MG63 (cell line): Measurements from ENCODE around the gene HTR3E. TPM values are rescaled to one million over a fixed set of nuclear protein-coding genes. Genes with fewer than 3 reads are reported as not detected.
A peak's percentile ranks its signal among the peaks of the same experiment; 100 is the strongest.
"Not testable (repeated sequence)": the region's sequence is repeated elsewhere in the genome, so short reads cannot be mapped to it uniquely, and the experiment has no call there.

Experiments
- DNase-seq: peaks from one replicate; pipeline ENCODE4 v3.0.0-alpha.2; 2020
- H3K27me3 ChIP-seq: fragments of 250-450 bp; sonication (Bioruptor Pico); 2 replicates; pipeline ENCODE4 v1.5.1; 2020; ENCODE audit warnings: mild to moderate bottlenecking, moderate library complexity
- H3K36me3 ChIP-seq: fragments of 250-450 bp; sonication (Bioruptor Pico); 2 replicates; pipeline ENCODE4 v1.5.1; 2020; ENCODE audit warnings: mild to moderate bottlenecking, moderate library complexity
- H3K4me3 ChIP-seq: fragments of 250-450 bp; sonication (Bioruptor Pico); 2 replicates; pipeline ENCODE4 v1.5.1; 2020; ENCODE audit warnings: mild to moderate bottlenecking, moderate library complexity
- H3K9me3 ChIP-seq: fragments of 250-450 bp; sonication (Bioruptor Pico); 2 replicates; pipeline ENCODE4 v1.5.1; 2020; ENCODE audit warnings: mild to moderate bottlenecking, moderate library complexity
- total RNA-seq: library from RNA; depleted of rRNA; stranded (reverse); fragments of >200 nt; shearing (Covaris generic); gene quantifications from 2 replicates; pipeline ENCODE4 v1.2.3, GENCODE V29; 2014; ENCODE audit warnings: low replicate concordance; rRNA removed

Gene HTR3E, protein sequence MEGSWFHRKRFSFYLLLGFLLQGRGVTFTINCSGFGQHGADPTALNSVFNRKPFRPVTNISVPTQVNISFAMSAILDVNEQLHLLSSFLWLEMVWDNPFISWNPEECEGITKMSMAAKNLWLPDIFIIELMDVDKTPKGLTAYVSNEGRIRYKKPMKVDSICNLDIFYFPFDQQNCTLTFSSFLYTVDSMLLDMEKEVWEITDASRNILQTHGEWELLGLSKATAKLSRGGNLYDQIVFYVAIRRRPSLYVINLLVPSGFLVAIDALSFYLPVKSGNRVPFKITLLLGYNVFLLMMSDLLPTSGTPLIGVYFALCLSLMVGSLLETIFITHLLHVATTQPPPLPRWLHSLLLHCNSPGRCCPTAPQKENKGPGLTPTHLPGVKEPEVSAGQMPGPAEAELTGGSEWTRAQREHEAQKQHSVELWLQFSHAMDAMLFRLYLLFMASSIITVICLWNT
- not detected in 2 replicates for total RNA-seq

DNA sequence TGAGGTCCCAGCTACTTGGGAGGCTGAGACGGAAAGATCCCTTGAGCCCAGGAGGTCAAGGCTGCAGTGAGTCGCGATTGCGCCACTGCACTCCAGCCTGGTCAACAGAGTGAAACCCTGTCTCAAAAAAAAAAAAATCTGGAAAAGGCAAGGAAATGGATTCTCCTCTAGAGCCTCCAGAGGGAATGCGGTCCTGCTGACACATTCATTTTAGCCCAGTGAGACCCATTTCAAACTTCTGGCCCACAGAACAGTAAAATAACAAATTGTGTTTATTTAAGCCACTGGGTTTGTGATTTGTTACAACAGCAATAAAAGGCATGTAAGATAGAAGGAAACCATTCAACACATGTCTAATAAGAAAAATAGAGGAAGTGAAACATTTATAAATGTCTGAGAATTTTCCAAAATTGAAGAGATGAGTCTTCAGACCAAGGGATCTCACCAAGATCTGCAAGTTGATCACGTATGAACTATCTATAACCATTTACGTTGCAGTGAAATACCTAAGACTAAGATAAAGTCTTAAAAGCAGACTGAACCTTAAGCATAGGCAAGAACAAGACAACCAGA, at the start of gene HTR3E:
Gene HTR3E (plus strand): TSS at position 254 of the 573 bp plus-strand sequence. CDS start 466 bp downstream, outside the sequence.
- Histone ChIP-seq H3K27me3 (no peaks in the 10 kb centered on the region; the same call in 1 of the 2 replicates), H3K9me3 (peaks cover 12% of the 10 kb centered on the region), H3K4me3 (no peak within 1 kb of the TSS), H3K36me3 (no peaks in the 10 kb centered on the region)
- DNase-seq, result no peak

DNA sequence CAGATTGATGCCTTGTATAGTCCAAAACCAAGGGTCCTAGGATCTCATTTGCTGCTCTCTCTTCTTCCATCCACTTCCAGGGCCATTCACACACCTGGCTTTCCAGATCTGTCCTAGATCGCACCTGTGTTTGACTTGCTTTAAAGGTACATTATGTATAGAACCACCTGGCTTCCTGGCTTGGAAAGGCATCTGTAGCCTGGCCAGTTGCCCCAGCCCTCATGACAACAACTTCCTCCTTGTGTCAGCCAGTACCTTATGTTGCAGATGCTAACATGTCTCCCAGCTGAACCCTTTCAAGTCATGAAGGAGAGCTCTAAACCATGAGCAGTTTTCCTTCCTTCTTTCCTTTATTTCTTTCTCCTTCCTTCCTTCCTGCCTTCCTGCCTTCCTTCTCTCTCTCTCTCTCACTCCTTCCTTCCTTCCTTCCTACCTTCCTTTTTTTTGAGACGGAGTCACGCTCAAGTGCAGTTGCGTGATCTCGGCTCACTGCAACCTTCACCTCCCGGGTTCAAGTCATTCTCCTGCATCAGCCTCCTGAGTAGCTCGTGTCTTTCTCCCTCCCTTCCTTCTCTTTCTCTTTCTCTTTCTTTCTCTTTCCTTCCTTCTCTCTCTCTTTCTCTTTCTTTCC, 46.5 kb upstream of the HTR3E start:
- Histone ChIP-seq H3K27me3 (no peaks in the 10 kb centered on the region; the same call in 1 of the 2 replicates), H3K9me3 (no peaks in the 10 kb centered on the region), H3K4me3 (no peak overlapping the region), H3K36me3 (no peaks in the 10 kb centered on the region)
- DNase-seq, result no peak

DNA sequence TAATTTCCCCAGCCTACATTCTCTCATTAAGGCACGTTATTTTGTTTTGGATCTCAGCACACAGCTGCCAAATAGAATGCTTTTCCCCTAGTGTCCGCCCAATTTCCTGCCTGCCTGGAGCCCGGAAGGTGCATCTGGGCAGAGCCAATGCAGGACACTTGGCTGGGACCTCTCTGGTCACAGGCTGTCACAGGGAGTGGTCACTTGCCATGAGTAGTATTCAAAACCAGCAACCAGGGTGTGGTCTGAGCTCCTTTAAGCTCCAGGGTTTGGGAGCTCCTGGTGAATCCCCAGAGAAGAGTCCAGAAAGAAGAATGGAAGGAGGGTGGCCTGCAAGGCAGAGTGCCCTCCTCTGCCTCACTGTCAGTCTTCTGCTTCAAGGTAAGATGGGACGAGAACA, 44.1 kb upstream of the HTR3E start, which contains the start of gene HTR3C:
Gene HTR3C (plus strand): TSS at position 281 of the 400 bp plus-strand sequence. CDS start 34 bp downstream, at position 315.
- no peak within 1 kb of the TSS for H3K4me3 ChIP-seq
- H3K36me3 ChIP-seq, result no peaks in the 10 kb centered on the region
- no peak for DNase-seq
- no peaks in the 10 kb centered on the region for H3K9me3 ChIP-seq
- H3K27me3 ChIP-seq, result no peaks in the 10 kb centered on the region; the same call in 1 of the 2 replicates

DNA sequence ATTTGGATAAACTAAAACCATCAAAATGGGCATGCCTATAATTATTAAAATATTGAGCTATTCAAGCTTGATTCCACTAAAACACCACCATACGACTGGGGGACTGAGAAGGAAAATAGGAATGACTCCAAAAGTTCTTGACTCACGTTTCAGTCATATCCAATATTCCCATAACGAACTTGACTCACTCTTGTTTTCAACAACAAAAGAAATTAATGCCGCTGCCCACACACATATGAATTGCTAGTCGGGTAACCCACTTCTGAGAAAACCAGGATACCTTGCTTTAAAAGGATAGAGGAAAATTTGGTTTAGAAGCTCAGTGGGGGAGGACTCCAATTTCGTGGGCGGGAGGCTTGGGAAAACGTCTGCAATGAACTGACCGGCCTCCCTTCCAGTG, 38.8 kb upstream of the HTR3E start:
- Histone ChIP-seq H3K9me3 (no peaks in the 10 kb centered on the region), H3K36me3 (no peaks in the 10 kb centered on the region), H3K4me3 (no peak overlapping the region), H3K27me3 (no peaks in the 10 kb centered on the region; the same call in 1 of the 2 replicates)
- DNase-seq, result peak; percentile 42

DNA sequence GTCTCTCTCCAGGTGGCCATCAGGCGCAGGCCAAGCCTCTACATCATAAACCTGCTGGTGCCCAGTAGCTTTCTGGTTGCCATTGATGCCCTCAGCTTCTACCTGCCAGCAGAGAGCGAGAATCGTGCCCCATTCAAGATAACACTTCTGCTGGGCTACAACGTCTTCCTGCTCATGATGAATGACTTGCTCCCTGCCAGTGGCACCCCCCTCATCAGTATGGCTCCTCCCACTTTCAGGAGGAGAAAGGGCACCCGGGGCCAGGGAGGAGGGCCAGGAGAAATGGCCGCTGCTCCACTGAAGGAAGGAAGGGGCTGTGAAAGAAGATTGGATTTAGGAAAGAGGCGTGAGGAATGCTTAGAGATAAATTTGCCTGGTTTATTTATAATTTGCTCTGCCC, 37.4 kb upstream of the HTR3E start:
- Histone ChIP-seq H3K36me3 (no peaks in the 10 kb centered on the region), H3K27me3 (no peaks in the 10 kb centered on the region; the same call in 1 of the 2 replicates), H3K9me3 (no peaks in the 10 kb centered on the region), H3K4me3 (no peak overlapping the region)
- DNase-seq, result no peak

DNA sequence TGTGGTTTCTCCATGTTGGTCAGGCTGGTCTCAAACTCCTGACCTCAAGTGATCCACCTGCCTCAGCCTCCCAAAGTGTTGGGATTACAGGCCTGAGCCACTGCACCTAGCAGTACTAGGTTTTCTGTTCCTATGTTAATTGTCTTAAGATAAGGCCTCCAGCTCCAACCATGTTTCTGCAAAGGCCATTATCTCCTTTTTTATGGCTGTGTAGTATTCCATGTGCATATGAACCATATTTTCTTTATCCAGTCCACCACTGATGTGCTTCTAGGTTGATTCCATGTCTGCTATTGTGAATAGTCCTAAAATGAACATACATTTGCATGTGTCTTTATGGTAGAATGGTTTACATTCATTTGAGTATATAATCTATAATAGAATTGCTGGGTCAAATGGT, 34.2 kb upstream of the HTR3E start:
- H3K27me3 ChIP-seq, result no peaks in the 10 kb centered on the region
- no peaks in the 10 kb centered on the region for H3K9me3 ChIP-seq
- DNase-seq, result no peak
- H3K4me3 ChIP-seq, result no peak overlapping the region
- H3K36me3 ChIP-seq, result no peaks in the 10 kb centered on the region

DNA sequence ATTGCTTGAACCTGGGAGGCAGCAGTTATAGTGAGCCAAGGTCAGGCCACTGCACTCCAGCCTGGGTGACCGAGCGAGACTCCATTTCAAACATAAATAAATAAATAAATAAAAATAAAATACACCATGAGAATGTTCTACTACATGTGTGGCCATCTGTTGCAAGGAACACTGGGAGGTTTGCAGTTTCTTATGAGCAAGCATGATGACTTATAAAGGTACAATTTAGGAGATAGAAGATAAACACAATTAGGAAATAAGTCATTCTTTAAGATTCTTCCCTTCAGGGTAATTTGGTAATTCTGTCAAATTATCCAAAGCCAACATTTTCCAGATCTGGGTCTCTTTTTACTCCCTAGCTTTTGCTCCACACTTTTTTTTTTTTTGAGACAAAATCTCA, 30.7 kb upstream of the HTR3E start:
- Histone ChIP-seq H3K36me3 (no peaks in the 10 kb centered on the region), H3K4me3 (no peak overlapping the region)
- DNase-seq, result no peak

DNA sequence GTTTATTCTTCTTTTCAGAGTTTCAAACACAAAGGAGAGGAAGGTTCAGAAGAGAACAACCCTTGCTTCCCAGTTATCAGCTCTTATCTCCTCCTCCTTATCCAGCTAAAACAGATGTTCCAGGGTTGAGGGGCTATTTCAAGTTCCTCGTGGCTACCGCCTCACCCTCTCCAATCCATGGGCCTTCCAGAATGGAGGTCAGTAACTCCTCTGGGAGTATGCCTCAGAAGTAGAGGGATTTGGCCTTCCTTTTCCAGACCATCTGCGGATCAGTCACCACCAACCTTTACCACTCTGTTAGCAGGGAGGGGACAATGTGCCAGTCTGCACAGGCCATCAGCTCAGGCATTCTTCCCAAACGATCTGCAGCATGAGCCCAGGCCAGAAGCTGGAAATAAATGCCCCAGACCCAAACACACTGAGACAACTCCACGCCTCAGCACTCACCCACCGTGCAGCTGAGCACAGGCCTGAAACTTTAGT, 29.2 kb upstream of the HTR3E start:
- H3K9me3 ChIP-seq, result no peaks in the 10 kb centered on the region; the same call in 1 of the 2 replicates
- H3K4me3 ChIP-seq, result no peak overlapping the region
- H3K27me3 ChIP-seq, result no peaks in the 10 kb centered on the region
- DNase-seq, result no peak
- no peaks in the 10 kb centered on the region for H3K36me3 ChIP-seq

More for the DNA sequence above, 30.7 kb upstream of the HTR3E start:
- Histone ChIP-seq H3K27me3 (no peaks in the 10 kb centered on the region), H3K9me3 (no peaks in the 10 kb centered on the region; the same call in 1 of the 2 replicates)

DNA sequence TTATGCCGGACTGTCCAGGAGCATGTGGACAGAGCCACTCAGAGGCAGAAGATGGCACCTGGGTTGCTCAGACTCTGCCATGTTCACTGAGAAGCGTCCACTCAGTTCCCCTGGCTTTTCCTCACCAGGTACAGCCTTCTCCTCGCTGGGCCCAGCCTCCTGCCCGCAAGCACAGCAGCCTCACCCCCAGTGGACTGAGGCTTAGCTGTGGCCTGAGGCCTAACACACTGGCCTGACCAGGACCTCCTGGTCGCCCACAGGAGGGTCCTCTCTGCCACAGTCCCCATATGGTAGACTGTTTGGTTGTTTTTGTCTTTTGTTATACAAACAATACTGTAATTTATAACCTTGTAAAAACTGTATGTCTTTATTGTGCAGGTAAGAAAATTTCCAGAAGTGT, 28.5 kb upstream of the HTR3E start:
- Histone ChIP-seq H3K36me3 (no peaks in the 10 kb centered on the region), H3K4me3 (no peak overlapping the region), H3K27me3 (peaks cover under 1% of the 10 kb centered on the region), H3K9me3 (no peaks in the 10 kb centered on the region; the same call in 1 of the 2 replicates)
- DNase-seq, result no peak

DNA sequence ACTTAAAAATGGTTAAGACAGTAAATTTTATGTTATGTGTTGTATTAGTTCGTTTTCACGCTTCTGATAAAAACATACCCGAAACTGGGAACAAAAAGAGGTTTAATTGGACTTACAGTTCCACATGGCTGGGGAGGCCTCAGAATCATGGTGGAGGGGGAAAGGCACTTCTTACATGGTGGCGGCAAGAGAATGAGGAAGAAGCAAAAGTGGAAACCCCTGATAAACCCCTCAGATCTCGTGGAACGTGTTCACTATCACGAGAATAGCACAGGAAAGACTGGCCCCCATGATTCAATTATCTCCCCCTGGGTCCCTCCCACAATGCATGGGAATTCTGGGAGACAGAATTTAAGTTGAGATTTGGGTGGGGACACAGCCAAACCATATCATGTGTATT, 25.7 kb upstream of the HTR3E start:
- H3K27me3 ChIP-seq, DNase-seq, H3K4me3 ChIP-seq, H3K36me3 ChIP-seq, H3K9me3 ChIP-seq: not testable (repeated sequence)

DNA sequence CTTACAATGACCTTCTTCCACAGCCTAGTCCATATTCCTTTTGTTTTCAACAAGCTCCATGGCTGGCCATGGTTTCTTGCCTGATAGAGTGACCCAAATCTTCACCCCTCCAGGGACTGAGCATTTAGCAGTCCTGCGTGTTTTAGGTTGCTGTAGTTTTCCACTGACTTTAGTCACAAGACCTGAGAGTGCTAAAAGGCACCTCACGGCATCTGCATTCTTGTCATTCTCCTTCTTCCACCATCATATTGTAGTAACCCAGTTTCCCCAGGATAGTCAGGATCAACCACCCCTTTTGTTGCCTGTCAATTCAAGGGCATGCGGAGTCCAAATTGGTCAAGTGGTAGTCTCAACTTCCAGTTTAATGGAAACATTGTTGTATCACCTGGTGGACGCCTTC, 23.2 kb upstream of the HTR3E start:
- no peak overlapping the region for H3K4me3 ChIP-seq
- DNase-seq, result no peak

DNA sequence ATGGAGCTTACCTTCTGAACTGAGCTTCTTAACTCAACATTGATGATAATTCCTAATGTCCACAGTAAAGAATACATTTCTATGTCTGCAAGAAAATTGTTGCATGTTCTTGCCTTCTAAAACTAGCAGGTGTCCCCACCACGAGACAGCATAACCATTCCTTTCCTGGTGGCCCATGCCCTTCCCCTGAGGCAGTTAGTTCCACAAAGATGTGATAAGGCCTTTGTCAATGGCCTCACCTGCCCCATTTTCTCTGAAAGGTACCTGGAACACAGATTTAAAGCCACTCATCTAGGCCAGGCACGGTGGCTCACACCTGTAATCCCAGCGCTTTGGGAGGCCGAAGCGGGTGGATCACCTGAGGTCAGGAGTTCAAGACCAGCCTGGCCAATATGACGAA, 21.0 kb upstream of the HTR3E start:
- H3K36me3 ChIP-seq, result no peaks in the 10 kb centered on the region
- peaks cover 3% of the 10 kb centered on the region for H3K27me3 ChIP-seq
- H3K4me3 ChIP-seq, result no peak overlapping the region
- no peak for DNase-seq
- no peaks in the 10 kb centered on the region; the same call in 1 of the 2 replicates for H3K9me3 ChIP-seq

More for the DNA sequence above, 23.2 kb upstream of the HTR3E start:
- no peaks in the 10 kb centered on the region; the same call in 1 of the 2 replicates for H3K9me3 ChIP-seq
- H3K36me3 ChIP-seq, result no peaks in the 10 kb centered on the region
- peaks cover 3% of the 10 kb centered on the region for H3K27me3 ChIP-seq

DNA sequence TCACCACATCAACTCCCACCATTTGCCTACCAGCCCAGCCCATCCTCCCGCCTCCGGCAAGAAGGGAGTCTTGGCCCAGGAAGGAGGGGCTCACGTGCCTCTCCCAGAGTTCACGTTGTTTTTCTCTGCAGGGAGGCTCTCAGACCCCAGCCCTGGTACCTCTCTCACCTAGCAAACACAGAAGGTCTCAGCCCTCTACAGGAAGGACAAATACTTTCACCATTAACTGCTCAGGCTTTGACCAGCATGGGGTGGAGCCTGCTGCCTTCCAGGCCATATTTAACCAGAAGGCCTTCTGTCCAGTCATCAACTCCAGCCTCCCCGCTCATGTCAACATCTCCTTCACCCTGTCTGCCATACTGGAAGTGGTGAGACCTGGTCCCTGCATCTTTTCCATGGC, 19.0 kb upstream of the HTR3E start:
- Histone ChIP-seq H3K27me3 (peaks cover 3% of the 10 kb centered on the region), H3K36me3 (no peaks in the 10 kb centered on the region), H3K4me3 (no peak overlapping the region), H3K9me3 (no peaks in the 10 kb centered on the region)
- DNase-seq, result no peak

DNA sequence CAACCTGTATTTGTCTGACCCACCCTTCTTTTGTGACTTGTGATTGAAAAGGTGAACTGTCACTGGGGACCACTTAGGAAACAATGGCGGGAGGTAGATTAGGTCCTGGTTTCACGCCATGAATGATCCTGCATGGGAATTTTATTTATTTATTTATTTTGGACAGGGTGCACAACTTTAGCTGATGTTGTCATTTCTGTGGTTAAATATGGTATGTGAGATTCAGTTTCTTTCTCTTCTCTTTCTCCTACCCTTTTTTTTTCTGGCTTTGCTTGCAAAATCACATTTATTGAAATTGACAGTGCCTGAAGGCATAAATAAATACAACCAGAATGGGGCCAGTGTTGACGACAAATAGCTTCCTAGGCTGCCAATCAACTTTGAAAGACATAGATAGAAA, 18.0 kb upstream of the HTR3E start:
- no peak overlapping the region for H3K4me3 ChIP-seq
- no peak for DNase-seq

DNA sequence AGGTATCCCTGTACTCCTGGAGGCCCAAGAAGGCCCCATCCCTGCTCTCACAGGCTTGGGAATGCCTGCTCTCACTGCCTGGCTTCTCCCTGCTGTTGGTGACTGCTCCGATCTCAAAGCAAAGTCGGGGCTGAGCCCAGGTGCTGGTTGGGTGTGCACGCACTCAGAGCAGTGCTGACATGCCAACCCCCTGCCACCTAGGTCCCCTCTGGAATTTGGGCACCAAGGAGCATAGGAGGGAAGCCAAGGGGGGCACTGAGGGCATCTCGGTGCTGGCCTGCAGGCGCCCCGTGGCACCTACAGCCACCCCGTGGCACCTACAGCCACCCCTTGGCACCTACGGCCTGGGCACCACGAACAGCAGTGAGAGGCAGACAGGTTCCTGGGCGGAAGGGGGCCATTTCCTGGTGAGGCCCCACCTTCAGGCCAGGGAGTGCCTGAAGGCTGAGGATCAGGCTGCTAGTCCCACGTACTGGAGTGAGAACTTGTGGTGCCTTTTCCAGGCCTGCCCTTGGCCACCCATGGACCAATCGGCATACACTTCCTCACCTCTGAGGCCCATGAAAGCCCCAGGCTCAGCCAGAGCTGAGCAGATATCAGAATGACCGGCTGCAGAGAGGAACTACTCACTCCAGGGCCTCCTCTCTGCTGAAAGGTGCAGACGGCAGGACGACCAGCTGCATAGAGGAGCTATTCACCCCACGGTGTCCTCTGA, 15.6 kb upstream of the HTR3E start:
- H3K27me3 ChIP-seq, result no peaks in the 10 kb centered on the region
- H3K4me3 ChIP-seq, result no peak overlapping the region
- no peaks in the 10 kb centered on the region for H3K36me3 ChIP-seq
- H3K9me3 ChIP-seq, result peaks cover 10% of the 10 kb centered on the region; the same call in 1 of the 2 replicates
- DNase-seq, result no peak

More for the DNA sequence above, 18.0 kb upstream of the HTR3E start:
- Histone ChIP-seq H3K36me3 (no peaks in the 10 kb centered on the region), H3K9me3 (no peaks in the 10 kb centered on the region), H3K27me3 (no peaks in the 10 kb centered on the region; the same call in 1 of the 2 replicates)

DNA sequence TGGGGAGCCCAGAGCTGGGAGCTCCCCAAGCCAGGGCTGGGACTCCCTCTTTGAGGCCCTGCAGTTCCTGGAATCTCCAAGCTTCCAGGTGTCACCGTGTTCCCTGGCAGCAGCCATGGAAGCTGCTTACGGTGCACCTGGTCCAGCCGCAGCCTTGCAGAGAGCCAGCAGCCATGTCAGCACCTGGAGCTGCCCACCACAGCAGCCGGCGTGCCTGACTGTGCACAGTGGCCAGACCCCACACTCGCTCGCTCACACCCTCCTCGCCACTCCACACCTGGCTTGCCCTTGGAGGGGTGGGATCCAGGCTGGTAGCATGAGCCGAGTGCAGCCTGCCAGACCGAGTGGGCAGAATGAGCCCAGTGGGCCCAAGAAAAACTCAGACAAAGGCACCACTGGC, 14.8 kb upstream of the HTR3E start:
- Histone ChIP-seq H3K36me3 (no peaks in the 10 kb centered on the region), H3K27me3 (no peaks in the 10 kb centered on the region), H3K9me3 (peaks cover 10% of the 10 kb centered on the region; the same call in 1 of the 2 replicates), H3K4me3 (no peak overlapping the region)
- no peak for DNase-seq
